ENCODE data around the gene TCEANC2.
"Not testable (repeated sequence)": the region's sequence is repeated elsewhere in the genome, so short reads cannot be mapped to it uniquely, and the experiment has no call there.

Gene TCEANC2

GRCh38 chr1:54052934-54053744, at the start of gene TCEANC2, which contains the start of gene TMEM59:
TSS of gene TCEANC2 (plus strand) at chr1:54053608. CDS start at chr1:54054423, 815 bp downstream.
TSS of gene TMEM59 (minus strand) at chr1:54053204. CDS start at chr1:54053188, 16 bp downstream.
- DNase-seq (ENCODE audit: low read depth in 2 of 2) = peak; percentile 97 to 98

- DNase-seq (ENCODE audit: low read depth in 2 of 2) = not testable (repeated sequence)
These were observed 49.5 kb upstream of the TCEANC2 start for GRCh38 chr1:54003750-54004480.

GRCh38 chr1:54004481-54005049, 48.8 kb upstream of the TCEANC2 start:
- no peak for DNase-seq (ENCODE audit: low read depth in 2 of 2)

- DNase-seq (ENCODE audit: low read depth in 2 of 2) = no peak
These were observed 46.9 kb upstream of the TCEANC2 start for GRCh38 chr1:54006508-54006907.

GRCh38 chr1:54007613-54008012, 45.8 kb upstream of the TCEANC2 start:
- no peak for DNase-seq (ENCODE audit: low read depth in 2 of 2)

- no peak for DNase-seq (ENCODE audit: low read depth in 2 of 2)
These were observed 44.5 kb upstream of the TCEANC2 start for GRCh38 chr1:54008876-54009275.

- DNase-seq (ENCODE audit: low read depth in 2 of 2) = no peak
These were observed 44.0 kb upstream of the TCEANC2 start for GRCh38 chr1:54009406-54009805.

- no peak for DNase-seq (ENCODE audit: low read depth in 2 of 2)
These were observed 42.8 kb upstream of the TCEANC2 start for GRCh38 chr1:54010415-54011117.

GRCh38 chr1:54011316-54012007, 41.9 kb upstream of the TCEANC2 start:
- DNase-seq (ENCODE audit: low read depth in 2 of 2) = no peak

GRCh38 chr1:54012008-54012325, 41.4 kb upstream of the TCEANC2 start:
- no peak for DNase-seq (ENCODE audit: low read depth in 2 of 2)

GRCh38 chr1:54012863-54013262, 40.5 kb upstream of the TCEANC2 start:
- no peak for DNase-seq (ENCODE audit: low read depth in 2 of 2)

GRCh38 chr1:54013393-54014008, 39.9 kb upstream of the TCEANC2 start:
- no peak for DNase-seq (ENCODE audit: low read depth in 2 of 2)

GRCh38 chr1:54014009-54014629, 39.3 kb upstream of the TCEANC2 start:
- no peak for DNase-seq (ENCODE audit: low read depth in 2 of 2)

GRCh38 chr1:54016343-54017282, 36.8 kb upstream of the TCEANC2 start:
- DNase-seq (ENCODE audit: low read depth in 2 of 2) = no peak

GRCh38 chr1:54017979-54018378, 35.4 kb upstream of the TCEANC2 start, which contains the start of gene LDLRAD1:
TSS of gene LDLRAD1 (minus strand) at chr1:54018186. CDS start at chr1:54018112, 74 bp downstream.
- no peak for DNase-seq (ENCODE audit: low read depth in 2 of 2)

GRCh38 chr1:54018635-54019034, 34.8 kb upstream of the TCEANC2 start:
- DNase-seq (ENCODE audit: low read depth in 2 of 2) = no peak

GRCh38 chr1:54019562-54020176, 33.7 kb upstream of the TCEANC2 start:
- DNase-seq (ENCODE audit: low read depth in 2 of 2) = not testable (repeated sequence)

GRCh38 chr1:54024358-54024757, 29.1 kb upstream of the TCEANC2 start:
- no peak for DNase-seq (ENCODE audit: low read depth in 2 of 2)

- DNase-seq (ENCODE audit: low read depth in 2 of 2) = not testable (repeated sequence)
These were observed 28.6 kb upstream of the TCEANC2 start for GRCh38 chr1:54024811-54025210.
